PC-9 (cell line): ENCODE data around the gene INO80E. TPM values are rescaled to one million over a fixed set of nuclear protein-coding genes. Genes with fewer than 3 reads are reported as not detected.

Experiments used
- BruUV-seq: library from RNA; stranded (reverse); fragments of 400-500 nt; replicated peaks from 2 replicates; lab custom pipeline; 2021; lab: Mats Ljungman, UMichigan
- CTCF ChIA-PET: fragments of 300-600 bp; sonication (Branson Sonifier 250); formaldehyde crosslinking; loops from one replicate; lab custom pipeline; 2022; ENCODE audit warnings: antibody characterized with exemption; lab: Charles Lee
- POLR2A ChIA-PET: fragments of 300-600 bp; sonication (Branson Sonifier 250); formaldehyde crosslinking; loops from one replicate; lab custom pipeline; 2022; ENCODE audit warnings: antibody characterized with exemption; ENCODE audit not compliant: unreplicated experiment; lab: Charles Lee
- DNase-seq, 2 experiments: peaks; one replicate each; pipeline versions ENCODE4 v3.0.0 to v3.0.0-alpha.2; 2015 to 2022; ENCODE audit warnings: mixed read lengths in 1 of 2
- H2AFZ ChIP-seq: fragments of 200-600 bp; sonication (generic); 2 replicates; pipeline ENCODE4 v1.8.1; 2017; ENCODE audit warnings: antibody characterized with exemption
- H3F3A ChIP-seq: fragments of 200-600 bp; sonication (generic); 2 replicates; pipeline ENCODE4 v1.8.1; 2017; ENCODE audit warnings: antibody characterized with exemption, mild to moderate bottlenecking, low read depth; ENCODE audit not compliant: insufficient read depth
- H3K27ac ChIP-seq: fragments of 200-600 bp; sonication (generic); 2 replicates; pipeline ENCODE4 v1.6.1; 2016; ENCODE audit warnings: mixed run types
- H3K27me3 ChIP-seq: fragments of 200-600 bp; sonication (generic); 2 replicates; pipeline ENCODE4 v1.6.1; 2016; ENCODE audit warnings: low read depth, mixed run types; ENCODE audit not compliant: insufficient read depth
- H3K36me3 ChIP-seq: fragments of 200-600 bp; sonication (generic); 2 replicates; pipeline ENCODE4 v1.6.1; 2016; ENCODE audit warnings: low read depth, mixed run types
- H3K4me1 ChIP-seq: fragments of 200-600 bp; sonication (generic); replicated peaks from 2 replicates; pipeline ENCODE4 v1.6.1; 2016; ENCODE audit warnings: mixed run types; ENCODE audit not compliant: insufficient read depth
- H3K4me2 ChIP-seq: fragments of 200-600 bp; sonication (generic); 2 replicates; pipeline ENCODE4 v1.6.1; 2017; ENCODE audit warnings: mixed run types
- H3K4me3 ChIP-seq: fragments of 200-600 bp; sonication (generic); 2 replicates; pipeline ENCODE4 v1.6.1; 2016; ENCODE audit warnings: mixed run types
- H3K79me2 ChIP-seq: fragments of 200-600 bp; sonication (generic); 2 replicates; pipeline ENCODE4 v1.6.1; 2017; ENCODE audit warnings: low read depth, mixed run types
- H3K9me2 ChIP-seq: fragments of 200-600 bp; sonication (generic); 2 replicates; pipeline ENCODE4 v1.8.1; 2017; ENCODE audit warnings: mild to moderate bottlenecking; ENCODE audit not compliant: insufficient read depth
- H3K9me3 ChIP-seq: fragments of 200-600 bp; sonication (generic); 2 replicates; pipeline ENCODE4 v1.8.1; 2016; ENCODE audit warnings: low read depth; ENCODE audit not compliant: insufficient read depth
- H4K20me1 ChIP-seq: fragments of 200-600 bp; sonication (generic); 2 replicates; pipeline ENCODE4 v1.8.1; 2017; ENCODE audit not compliant: insufficient read depth
- CTCF ChIP-seq: fragments of 200-600 bp; sonication (generic); conservative IDR thresholded peaks from 2 replicates; pipeline ENCODE4 v1.6.1; 2017; ENCODE audit warnings: mixed run types, antibody characterized with exemption, mild to moderate bottlenecking, moderate library complexity
- EZH2 ChIP-seq: fragments of 200-600 bp; sonication (generic); IDR thresholded peaks from 2 replicates; pipeline ENCODE4 v1.8.0; 2017; ENCODE audit warnings: antibody characterized with exemption, low read depth
- intact Hi-C: fragments of 100-400 bp; cut with micrococcal nuclease; formaldehyde crosslinking; loops from one replicate; pipeline ENCODE4 v1.10.0; 2022; ENCODE audit not compliant: unreplicated experiment
- total RNA-seq: library from RNA; stranded (reverse); gene quantifications from 2 replicates; pipeline ENCODE4 v1.2.3, GENCODE V29; 2021

Gene INO80E
- total RNA-seq, 1 experiment from 2014 or later, result 102 TPM

- intact Hi-C loops, result no loop called here
- CTCF ChIA-PET, result interaction anchor here (0.7 to 1.2 kb wide), 2 partner anchors 10 to 232 kb away, joined by 3 read pairs; partner anchors contain the start of gene TAOK2
- no peak overlapping the region for H3K27ac ChIP-seq
Observed at GRCh38 chr16:29963021-29963743, 32.9 kb upstream of the INO80E start.

GRCh38 chr16:29968205-29968604, 27.8 kb upstream of the INO80E start:
- CTCF ChIA-PET, result no interaction called here
- peaks cover 14% of the 10 kb centered on the region; the same call in 1 of the 2 replicates for H3F3A ChIP-seq
- no peaks in the 10 kb centered on the region for H4K20me1 ChIP-seq
- no peaks in the 10 kb centered on the region for H3K9me3 ChIP-seq
- H2AFZ ChIP-seq, result no peak overlapping the region
- no peak for DNase-seq
- no peak overlapping the region for H3K4me2 ChIP-seq
- H3K79me2 ChIP-seq, result no peaks in the 10 kb centered on the region
- POLR2A ChIA-PET, result no interaction called here
- H3K4me1 ChIP-seq, result no peaks in the 10 kb centered on the region
- intact Hi-C loops, result no loop called here
- no peak for TF ChIP-seq EZH2
- TF ChIP-seq CTCF, result no peak
- H3K27me3 ChIP-seq, result no peaks in the 10 kb centered on the region
- H3K9me2 ChIP-seq, result no peaks in the 10 kb centered on the region
- H3K4me3 ChIP-seq, result no peak overlapping the region
- H3K36me3 ChIP-seq, result no peaks in the 10 kb centered on the region
- no peak overlapping the region for H3K27ac ChIP-seq
- no TSS peak for BruUV-seq

More at GRCh38 chr16:29963021-29963743, 32.9 kb upstream of the INO80E start:
- Histone ChIP-seq H4K20me1 (no peaks in the 10 kb centered on the region), H3K4me3 (peak overlapping the region; percentile 78; the same call in 1 of the 2 replicates), H3K4me1 (peaks cover 11% of the 10 kb centered on the region), H3F3A (peaks cover 8% of the 10 kb centered on the region; the same call in 1 of the 2 replicates), H3K36me3 (no peaks in the 10 kb centered on the region), H3K9me3 (no peaks in the 10 kb centered on the region), H2AFZ (no peak overlapping the region), H3K4me2 (peak overlapping the region; percentile 90), H3K79me2 (no peaks in the 10 kb centered on the region), H3K27me3 (no peaks in the 10 kb centered on the region), H3K9me2 (no peaks in the 10 kb centered on the region)
- POLR2A ChIA-PET, result interaction anchor here (0.6 to 1.6 kb wide), 3 partner anchors 10 to 19 kb away, joined by 3 to 26 read pairs (median 6); no protein-coding TSS in a partner anchor
- TF ChIP-seq CTCF (no peak), EZH2 (no peak)
- BruUV-seq, result no TSS peak
- no peak for DNase-seq

- Histone ChIP-seq H2AFZ (no peak overlapping the region), H3K79me2 (peaks cover 24% of the 10 kb centered on the region), H4K20me1 (peaks cover 11% of the 10 kb centered on the region; the same call in 1 of the 2 replicates), H3K4me2 (no peak overlapping the region), H3F3A (peaks cover 15% of the 10 kb centered on the region; the same call in 1 of the 2 replicates), H3K27me3 (no peaks in the 10 kb centered on the region), H3K36me3 (no peaks in the 10 kb centered on the region), H3K9me2 (no peaks in the 10 kb centered on the region), H3K4me1 (peaks cover 16% of the 10 kb centered on the region), H3K4me3 (no peak overlapping the region), H3K27ac (no peak overlapping the region), H3K9me3 (no peaks in the 10 kb centered on the region)
- intact Hi-C loops, result no loop called here
- no TSS peak for BruUV-seq
- POLR2A ChIA-PET, result no interaction called here
- CTCF ChIA-PET, result no interaction called here
- TF ChIP-seq CTCF (no peak), EZH2 (no peak)
- no peak for DNase-seq
Observed at GRCh38 chr16:29971304-29971703, 24.7 kb upstream of the INO80E start.
